Mucosa of descending colon (tissue), 3 donors: Measurements from ENCODE around the gene HMBS. TPM values are rescaled to one million over a fixed set of nuclear protein-coding genes. Genes with fewer than 3 reads are reported as not detected.
"Not testable (repeated sequence)": the region's sequence is repeated elsewhere in the genome, so short reads cannot be mapped to it uniquely, and the experiment has no call there.

ENCODE experiments used
- ATAC-seq: fragments of 200-7000 bp; cut with Tn5 transposase; one replicate; pipeline ENCODE4 v1.9.1; 2020; ENCODE audit warnings: mild to moderate bottlenecking, moderate library complexity
- DNase-seq, 3 donors: peaks; one replicate each; pipeline ENCODE4 v3.0.0-alpha.2; 2020
- H3K36me3 ChIP-seq: fragments of 200-600 bp; one replicate; pipeline ENCODE4 v1.8.0; 2021; ENCODE audit warnings: low read depth, mild to moderate bottlenecking
- H3K4me1 ChIP-seq: fragments of 200-600 bp; one replicate; pipeline ENCODE4 v1.8.0; 2021; ENCODE audit warnings: low read depth, mild to moderate bottlenecking
- H3K4me3 ChIP-seq: fragments of 200-600 bp; one replicate; pipeline ENCODE4 v1.8.0; 2021; ENCODE audit warnings: mild to moderate bottlenecking
- H3K9me3 ChIP-seq: fragments of 200-600 bp; one replicate; pipeline ENCODE4 v1.8.0; 2021; ENCODE audit warnings: mild to moderate bottlenecking
- CTCF ChIP-seq: fragments of 200-600 bp; IDR thresholded peaks from one replicate; pipeline ENCODE4 v1.8.0; 2022; ENCODE audit warnings: antibody characterized with exemption, mild to moderate bottlenecking
- intact Hi-C, 2 donors: fragments of 100-400 bp; cut with DNase I in 1 of 2; cut with micrococcal nuclease in 1 of 2; formaldehyde crosslinking; loops; one replicate each; pipeline versions ENCODE4 v1.11.0 to v1.11.1; 2022; cut with DNase I, micrococcal nuclease
- total RNA-seq, 3 donors: library from RNA; stranded (reverse); fragmentation: NEBNext Ultra II Directional in 2 of 3; extraction: Animal tissue kit (Norgen Biotek cat#: 25700) in 2 of 3; gene quantifications; one replicate each; pipeline versions ENCODE4 v1.2.1 to v1.2.4, GENCODE V29; 2021 to 2023
- donor health status: DM: no; HTN: no; CAD: no; lungs with moderate emphysema.
- donor health status: DM: no; HTN: no; CAD: no.
- donor health status: DM: no; HTN: yes; CAD: no.

HMBS gene
- total RNA-seq, 3 donors from 2014 or later = 17.2 to 27.8 (median 19.5) TPM

- TF ChIP-seq CTCF = no peak
- no peaks in the 10 kb centered on the region for H3K9me3 ChIP-seq
- intact Hi-C loops = no loop called here
- H3K4me3 ChIP-seq = no peak overlapping the region
- DNase-seq (peak in 1 of 3 donors; percentile 36), ATAC-seq (no peak)
- H3K4me1 ChIP-seq = peaks cover 9% of the 10 kb centered on the region
- H3K36me3 ChIP-seq = peaks cover 14% of the 10 kb centered on the region
These were observed 32.4 kb upstream of the HMBS start for GRCh38 chr11:119052163-119052814.

- TF ChIP-seq CTCF = no peak
- Histone ChIP-seq H3K4me1 (peaks cover 16% of the 10 kb centered on the region), H3K36me3 (peaks cover 3% of the 10 kb centered on the region), H3K4me3 (no peak overlapping the region), H3K9me3 (no peaks in the 10 kb centered on the region)
- intact Hi-C loops = no loop called here
- ATAC-seq = no peak
- no peak for DNase-seq
These were observed 30.3 kb upstream of the HMBS start for GRCh38 chr11:119054418-119054817.

- no peak for TF ChIP-seq CTCF
These were observed 28.8 kb upstream of the HMBS start for GRCh38 chr11:119055901-119056300.

GRCh38 chr11:119056421-119056999, 28.2 kb upstream of the HMBS start:
- Histone ChIP-seq H3K9me3 (no peaks in the 10 kb centered on the region), H3K4me1 (peaks cover 16% of the 10 kb centered on the region), H3K4me3 (peak overlapping the region; percentile 87), H3K36me3 (no peaks in the 10 kb centered on the region)
- DNase-seq = peak; percentile 49 to 79 (median 75)
- ATAC-seq = peak; percentile 50
- no peak for TF ChIP-seq CTCF
- intact Hi-C loops = no loop called here

More at GRCh38 chr11:119055901-119056300, 28.8 kb upstream of the HMBS start:
- intact Hi-C loops = no loop called here
- no peak for ATAC-seq
- no peak for DNase-seq
- no peaks in the 10 kb centered on the region for H3K9me3 ChIP-seq
- H3K4me3 ChIP-seq = no peak overlapping the region
- no peaks in the 10 kb centered on the region for H3K36me3 ChIP-seq
- H3K4me1 ChIP-seq = peaks cover 16% of the 10 kb centered on the region

GRCh38 chr11:119057000-119057769, 27.5 kb upstream of the HMBS start, which contains the start of gene HYOU1:
HYOU1 (minus strand) TSS chr11:119057205; CDS start chr11:119056160, 1,045 bp downstream.
- intact Hi-C loops = no loop called here
- Histone ChIP-seq H3K4me3 (peak within 1 kb of the TSS; percentile 87), H3K36me3 (no peaks in the 10 kb centered on the region), H3K9me3 (no peaks in the 10 kb centered on the region), H3K4me1 (peaks cover 16% of the 10 kb centered on the region)
- no peak for TF ChIP-seq CTCF
- peak; percentile 99 to 100 (median 99) for DNase-seq
- peak; percentile 96 for ATAC-seq

GRCh38 chr11:119059128-119059527, 25.6 kb upstream of the HMBS start:
- ATAC-seq, intact Hi-C loops, H3K4me3 ChIP-seq, H3K9me3 ChIP-seq, DNase-seq, H3K36me3 ChIP-seq: not testable (repeated sequence)
- H3K4me1 ChIP-seq = peaks cover 19% of the 10 kb centered on the region
